HepG2 (cell line): ENCODE results near the gene BRCA1. TPM values are rescaled to one million over a fixed set of nuclear protein-coding genes. Genes with fewer than 3 reads are reported as not detected.

ENCODE experiments used
- polyA plus RNA-seq, 8 experiments: library from polyadenylated mRNA; depleted of rRNA in 3 of 8; stranded (reverse) in 7 of 8; unstranded in 1 of 8; fragments of >200 nt; fragmentation: Illumina TruSeq in 4 of 8; extraction: Trizol in 4 of 8; gene quantifications; 2 replicates each; pipeline versions ENCODE4 v1.2.1 to v1.2.3, GENCODE V29; 2011 to 2016; ENCODE audit warnings: low read depth in 4 of 8, missing spikeins in 1 of 8, mixed read lengths in 1 of 8; ENCODE audit not compliant: insufficient read depth in 1 of 8
- small RNA-seq, 3 experiments: library from RNA; depleted of rRNA; stranded (forward); fragments of <200 nt; gene quantifications; one replicate each; pipeline ENCODE3, GENCODE V24; 2012; ENCODE audit warnings: low read depth in 2 of 3, low replicate concordance in 1 of 3; ENCODE audit not compliant: insufficient read length in 3 of 3, insufficient read depth in 2 of 3
- total RNA-seq, 5 experiments: library from RNA; depleted of rRNA; stranded (reverse); fragments of >200 nt; fragmentation: Illumina TruSeq; extraction: Trizol; gene quantifications; 2 replicates each; pipeline ENCODE4 v1.2.3, GENCODE V29; 2016; ENCODE audit warnings: low read depth in 1 of 5

Gene BRCA1
- total and polyA plus RNA-seq, 2 of the 13 experiments (the other 11 are each of a cell fraction or from before 2014, with no cell fraction given): 13.3 to 37.5 TPM

Small RNAs within 50 kb of the gene (small RNA-seq; reads per million reads assigned to genes)
- gene AC060780.2 (0 reads per million in 3 experiments), gene AC060780.3 (0 reads per million in 3 experiments), gene AC135721.1 (0 reads per million in 3 experiments)

Other genes with a start within 250 kb of the BRCA1 start
- gene G6PC1, start 224.6 kb downstream of the BRCA1 start, total RNA-seq (2016; rRNA removed; fragmentation: Illumina TruSeq; extraction: Trizol): 0.56 and 1.7 TPM in 2 replicates
- 37.9 and 127 TPM in 2 replicates for gene G6PC1, start 224.6 kb downstream of the BRCA1 start, polyA plus RNA-seq (2011; rRNA removed)
- gene AARSD1, start 160.9 kb downstream of the BRCA1 start, total RNA-seq (2016; rRNA removed; fragmentation: Illumina TruSeq; extraction: Trizol): 24.7 and 29.8 TPM in 2 replicates
- gene AARSD1, start 160.9 kb downstream of the BRCA1 start, polyA plus RNA-seq (2011; rRNA removed): 25.6 and 29.3 TPM in 2 replicates
- 1.2 and 1.9 TPM in 2 replicates for gene PTGES3L, start 145.3 kb downstream of the BRCA1 start, total RNA-seq (2016; rRNA removed; fragmentation: Illumina TruSeq; extraction: Trizol)
- 1.9 and 2.9 TPM in 2 replicates for gene PTGES3L, start 145.3 kb downstream of the BRCA1 start, polyA plus RNA-seq (2011; rRNA removed)
- 9.4 and 10.3 TPM in 2 replicates for gene RUNDC1, start 144.8 kb downstream of the BRCA1 start, total RNA-seq (2016; rRNA removed; fragmentation: Illumina TruSeq; extraction: Trizol)
- 11.4 and 14.0 TPM in 2 replicates for gene RUNDC1, start 144.8 kb downstream of the BRCA1 start, polyA plus RNA-seq (2011; rRNA removed)
- gene RPL27, start 126.9 kb downstream of the BRCA1 start, total RNA-seq (2016; rRNA removed; fragmentation: Illumina TruSeq; extraction: Trizol): 1,585 and 1,854 TPM in 2 replicates
- gene RPL27, start 126.9 kb downstream of the BRCA1 start, polyA plus RNA-seq (2011; rRNA removed): 5,537 and 5,840 TPM in 2 replicates
- gene IFI35, start 118.6 kb downstream of the BRCA1 start, total RNA-seq (2016; rRNA removed; fragmentation: Illumina TruSeq; extraction: Trizol): 38.1 and 40.2 TPM in 2 replicates
- gene IFI35, start 118.6 kb downstream of the BRCA1 start, polyA plus RNA-seq (2011; rRNA removed): 28.9 and 33.5 TPM in 2 replicates
- gene VAT1, start 103.0 kb downstream of the BRCA1 start, total RNA-seq (2016; rRNA removed; fragmentation: Illumina TruSeq; extraction: Trizol): 143 TPM in 2 replicates
- gene VAT1, start 103.0 kb downstream of the BRCA1 start, polyA plus RNA-seq (2011; rRNA removed): 197 and 205 TPM in 2 replicates
- gene RND2, start 100.1 kb downstream of the BRCA1 start, total RNA-seq (2016; rRNA removed; fragmentation: Illumina TruSeq; extraction: Trizol): 0.11 TPM in 2 replicates
- gene RND2, start 100.1 kb downstream of the BRCA1 start, polyA plus RNA-seq (2011; rRNA removed): 0.04 and 0.05 TPM in 2 replicates
- 51.7 and 79.0 TPM in 2 replicates for gene NBR1, start 45.9 kb upstream of the BRCA1 start, total RNA-seq (2016; rRNA removed; fragmentation: Illumina TruSeq; extraction: Trizol)
- 102 and 121 TPM in 2 replicates for gene NBR1, start 45.9 kb upstream of the BRCA1 start, polyA plus RNA-seq (2011; rRNA removed)
- 7.3 and 16.9 TPM in 2 replicates for gene TMEM106A, start 86.5 kb upstream of the BRCA1 start, total RNA-seq (2016; rRNA removed; fragmentation: Illumina TruSeq; extraction: Trizol)
- 34.9 and 35.9 TPM in 2 replicates for gene TMEM106A, start 86.5 kb upstream of the BRCA1 start, polyA plus RNA-seq (2011; rRNA removed)
- gene CCDC200, start 103.3 kb upstream of the BRCA1 start, total RNA-seq (2016; rRNA removed; fragmentation: Illumina TruSeq; extraction: Trizol): not detected in 2 replicates
- not detected in 2 replicates for gene CCDC200, start 103.3 kb upstream of the BRCA1 start, polyA plus RNA-seq (2011; rRNA removed)
- not detected in 2 replicates for gene RNU2-1, start 108.6 kb upstream of the BRCA1 start, total RNA-seq (2016; rRNA removed; fragmentation: Illumina TruSeq; extraction: Trizol)
- not detected in 2 replicates for gene RNU2-1, start 108.6 kb upstream of the BRCA1 start, polyA plus RNA-seq (2011; rRNA removed)